GM19324 (cell line): ENCODE data around the gene IL22.

Source experiments
- ATAC-seq: cut with Tn5 transposase; IDR thresholded peaks from one replicate; pipeline ENCODE4 v1.9.1; 2021; ENCODE audit warnings: mild to moderate bottlenecking, moderate library complexity; ENCODE audit not compliant: unreplicated experiment, low FRiP score

IL22 gene

DNA sequence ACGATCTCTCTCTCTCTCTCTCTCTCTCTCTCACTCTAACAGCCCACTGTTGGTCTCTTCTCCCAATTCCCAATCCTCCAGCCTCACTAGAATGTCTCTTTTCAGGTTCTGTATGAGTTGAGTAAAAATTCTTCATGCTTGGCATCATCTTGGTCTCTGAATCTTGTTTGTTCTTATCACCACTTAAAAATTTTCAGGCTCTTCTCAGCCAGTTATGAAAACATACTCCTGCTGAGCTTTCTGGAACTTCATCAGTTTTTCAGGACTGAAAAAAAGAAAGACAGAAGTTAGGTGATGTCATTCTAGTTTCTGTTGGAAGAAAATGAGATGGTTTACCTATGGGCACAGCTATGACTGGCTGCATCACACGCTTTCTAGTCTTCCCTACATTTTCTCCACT lies 11.5 kb upstream of the IL22 start:
- ATAC-seq: no peak

DNA sequence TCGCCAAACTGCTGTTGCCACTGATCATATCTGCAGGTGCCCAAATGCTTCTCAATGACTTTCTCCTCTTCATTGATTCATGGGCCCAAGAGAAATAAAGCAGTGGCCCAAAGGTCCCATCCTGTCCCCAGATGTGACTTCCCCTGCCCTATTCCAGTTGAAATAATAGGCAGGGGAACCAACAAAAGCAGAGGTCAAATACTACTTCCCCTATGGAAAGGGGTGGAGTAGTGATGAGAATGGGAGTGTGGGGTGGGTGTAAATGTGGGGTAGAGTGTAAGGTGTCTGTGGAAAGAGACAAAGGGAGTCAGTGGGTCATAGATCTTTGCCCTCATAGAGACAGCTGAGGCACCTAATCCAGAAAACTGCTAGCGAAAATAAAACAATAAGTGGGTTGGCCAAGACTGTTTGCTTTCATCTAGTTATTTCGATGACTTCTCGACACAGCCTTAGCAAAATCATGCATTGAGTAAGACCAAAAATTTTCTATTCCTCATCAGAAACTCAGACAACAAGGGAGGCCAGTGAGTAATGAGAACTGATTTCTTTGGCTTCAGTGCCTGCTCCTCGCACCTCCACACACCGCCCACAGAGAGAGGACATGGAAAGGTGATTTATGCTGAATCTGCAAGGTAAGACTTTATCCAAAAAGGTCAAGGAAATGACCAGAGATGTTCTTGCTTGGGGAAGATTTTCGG lies 10.9 kb upstream of the IL22 start:
- ATAC-seq: no peak

DNA sequence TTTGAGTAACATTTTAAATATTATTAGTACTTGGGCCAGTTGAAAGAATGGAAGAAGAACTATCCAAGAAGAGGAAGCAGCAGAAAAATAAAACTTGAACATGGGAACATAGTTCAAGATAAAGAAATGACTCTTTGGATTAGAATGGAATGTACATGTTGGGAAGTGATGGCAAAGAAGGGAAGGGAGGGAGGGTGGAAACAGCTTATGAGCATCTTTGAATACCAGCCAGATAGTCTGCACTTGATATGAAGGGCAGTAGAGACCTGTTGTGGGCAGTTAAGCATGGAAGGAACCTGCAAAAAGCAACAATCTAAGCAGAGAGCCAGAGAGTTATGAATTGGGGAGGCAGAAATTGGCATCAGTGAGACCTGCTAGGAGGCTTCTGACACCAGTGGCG lies 10.0 kb upstream of the IL22 start:
- ATAC-seq: no peak

DNA sequence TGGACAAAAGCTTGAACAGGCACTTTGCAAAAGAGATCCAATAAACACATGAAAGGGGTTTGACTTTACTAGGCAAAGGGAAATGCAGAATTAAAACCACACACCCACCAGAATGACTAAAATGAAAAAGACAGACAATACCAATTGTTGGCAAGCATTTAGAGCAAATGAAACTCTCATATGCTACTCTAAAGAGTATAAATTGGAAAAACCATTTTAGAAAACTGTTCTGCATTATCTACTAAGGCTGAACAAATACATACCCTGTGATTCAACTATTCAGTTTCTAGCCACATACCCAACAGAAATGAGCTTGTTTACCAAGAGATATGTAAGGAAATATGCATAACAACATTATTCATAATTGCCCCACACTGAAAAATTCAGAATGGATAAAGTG lies 8.5 kb upstream of the IL22 start:
- ATAC-seq: no peak

DNA sequence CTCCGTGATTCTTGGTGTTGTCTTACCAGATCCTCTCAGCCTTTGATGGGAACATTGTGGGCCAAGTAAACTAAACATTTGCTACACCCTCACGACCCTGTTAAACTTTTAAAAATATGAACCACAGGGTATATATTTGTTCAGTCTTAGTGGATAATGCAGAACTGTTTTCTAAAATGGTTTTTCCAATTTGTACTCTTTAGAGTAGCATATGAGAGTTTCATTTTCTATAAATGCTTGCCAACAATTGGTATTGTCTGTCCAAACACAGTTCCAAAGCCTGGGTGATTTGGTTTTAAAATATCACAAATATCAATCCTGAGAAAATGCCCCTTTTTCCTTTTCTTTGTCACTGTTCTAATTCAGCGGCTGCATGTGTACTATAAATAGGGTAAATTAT lies 6.7 kb upstream of the IL22 start:
- no peak for ATAC-seq

DNA sequence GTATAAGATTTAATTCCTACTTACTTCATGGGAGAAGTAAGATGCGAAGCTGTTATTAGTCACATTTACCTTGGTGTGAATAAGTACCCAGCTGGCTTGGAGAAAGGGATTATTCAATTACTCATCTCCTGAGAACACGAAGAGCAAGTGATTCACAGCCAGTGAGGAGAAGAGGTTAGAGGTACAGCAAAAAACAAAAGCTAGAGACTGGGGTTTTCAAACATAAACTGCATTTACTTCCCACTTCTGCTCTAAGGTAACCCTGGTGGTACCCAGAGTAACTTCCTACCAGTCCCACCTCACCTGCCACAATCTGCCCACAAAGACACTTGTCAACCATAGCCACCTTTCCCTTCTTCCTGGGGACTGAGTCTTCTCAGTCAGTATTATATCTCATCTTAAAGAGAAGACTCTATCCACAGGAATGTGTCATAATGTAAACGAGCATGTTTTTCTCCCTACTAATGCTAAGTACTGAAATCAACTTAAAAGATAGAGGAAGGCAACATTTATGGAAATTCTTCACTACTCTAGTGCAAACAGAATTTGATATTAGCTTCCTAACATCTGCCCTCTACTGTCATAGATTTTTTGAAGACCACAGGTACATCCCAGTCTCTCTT lies 6.0 kb upstream of the IL22 start:
- ATAC-seq: no peak

DNA sequence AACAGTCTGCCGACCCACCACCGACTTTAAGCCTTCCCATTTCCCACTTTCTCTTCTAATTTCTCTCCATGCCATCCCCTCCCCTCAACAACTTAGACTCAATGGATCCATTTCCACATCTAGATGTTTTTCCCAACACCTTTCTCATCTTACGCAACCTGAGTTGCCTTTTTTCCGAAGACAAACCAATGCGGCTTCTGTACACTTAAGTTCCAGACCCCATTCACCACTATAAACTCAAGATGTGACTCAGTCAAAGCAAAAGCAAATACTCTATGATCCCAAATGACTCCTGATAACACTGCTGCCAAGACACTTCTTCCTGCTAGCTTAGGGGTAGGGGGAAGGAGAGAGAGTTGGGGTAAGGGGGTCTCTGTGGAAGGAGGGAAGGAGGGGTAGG lies 1.3 kb downstream of the IL22 start:
- no peak for ATAC-seq

DNA sequence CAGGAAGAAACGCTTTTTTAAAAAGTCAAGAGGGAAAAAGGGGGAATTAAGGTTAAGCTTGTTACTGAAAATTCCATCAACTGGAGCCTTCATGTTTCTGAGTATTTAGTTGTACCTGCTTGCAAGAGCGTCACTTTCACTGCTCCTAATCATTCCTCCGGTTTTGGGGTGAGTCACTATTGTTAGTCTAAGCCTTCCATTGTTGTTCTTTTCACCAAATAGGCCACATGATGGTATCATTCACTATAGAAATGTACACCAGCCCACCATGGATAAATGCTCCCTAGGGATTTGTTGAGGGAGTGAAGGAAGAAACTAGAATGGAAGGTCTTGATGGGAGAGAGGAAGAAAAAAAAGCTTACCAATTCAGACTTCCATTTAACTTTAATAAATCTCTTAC lies 3.0 kb downstream of the IL22 start:
- ATAC-seq: no peak

DNA sequence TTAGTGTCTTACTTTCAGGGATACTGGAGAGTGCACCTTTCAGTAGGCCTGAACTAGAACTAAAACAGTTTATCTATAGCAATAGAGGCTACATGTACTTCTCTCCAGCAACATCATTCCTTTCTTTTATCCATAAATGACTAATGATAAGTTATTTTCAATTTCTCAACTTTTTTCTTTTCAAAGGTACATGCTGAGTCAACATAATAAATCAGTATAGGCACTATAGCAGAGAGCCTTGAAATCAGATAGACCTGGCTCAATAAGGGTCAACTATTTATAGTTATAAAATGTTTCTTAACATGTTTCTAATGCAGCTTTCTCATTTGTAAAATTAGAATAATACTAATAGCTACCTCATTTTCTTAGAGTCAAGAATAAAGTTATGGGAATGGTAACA lies 5.6 kb downstream of the IL22 start:
- ATAC-seq: no peak

DNA sequence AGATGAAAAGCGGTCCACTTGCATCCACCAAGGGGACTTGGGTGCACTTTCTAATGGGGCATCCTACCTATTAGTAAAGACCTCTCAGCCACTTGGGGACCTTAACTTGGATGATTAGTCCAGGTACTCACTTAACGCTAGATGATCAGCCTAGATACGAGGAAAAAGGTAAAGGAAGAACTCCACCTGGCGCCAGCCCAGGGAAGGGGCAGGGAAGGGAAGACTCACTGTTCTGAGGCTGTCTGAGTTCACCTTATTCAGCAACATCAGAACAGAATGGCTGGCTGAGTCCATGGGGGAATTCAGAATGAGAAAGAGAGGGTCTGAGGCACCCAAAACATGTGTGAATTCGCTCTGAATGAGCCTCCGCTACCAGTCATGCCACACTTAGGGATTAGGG lies 7.1 kb downstream of the IL22 start:
- no peak for ATAC-seq

DNA sequence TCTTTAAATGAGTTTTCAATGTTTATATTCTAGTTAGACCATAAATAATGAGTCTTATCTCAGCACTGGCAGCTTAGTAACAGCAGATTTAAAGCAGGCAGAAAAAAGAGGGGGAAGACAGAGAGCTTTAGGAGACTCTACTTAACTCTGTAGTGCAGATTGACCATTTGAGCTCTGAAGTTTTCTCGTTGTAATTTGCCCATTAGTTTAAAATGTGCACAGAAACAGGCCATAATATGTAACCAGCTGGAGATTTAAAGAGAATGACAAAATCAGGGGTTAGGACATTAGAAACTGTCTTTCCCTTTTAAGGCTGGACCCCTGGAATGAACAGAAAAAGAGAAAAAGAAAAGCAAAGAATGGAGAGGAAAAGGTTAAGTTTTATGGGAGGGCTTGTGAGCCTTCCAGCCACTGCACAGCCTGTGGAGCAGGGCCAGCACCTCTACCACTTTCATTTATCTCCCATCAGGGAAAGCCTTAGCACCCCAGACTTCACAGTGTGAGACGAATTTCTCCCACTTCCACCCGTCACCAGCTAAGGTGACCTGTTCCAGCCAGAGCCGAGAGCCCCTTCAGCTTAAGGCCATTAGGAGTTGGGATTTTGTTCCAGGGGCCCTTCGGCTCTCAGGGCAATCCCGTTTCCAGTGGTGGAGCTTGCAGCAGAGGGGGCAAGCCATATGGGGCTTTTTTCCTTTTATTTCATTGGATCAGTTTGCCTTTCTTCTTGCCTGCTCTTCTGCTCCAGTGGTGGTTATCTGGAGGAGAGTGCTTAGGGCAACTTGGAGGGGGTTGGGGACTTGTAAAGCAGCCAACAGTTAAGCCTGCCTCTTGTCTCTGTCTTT lies 8.0 kb downstream of the IL22 start:
- no peak for ATAC-seq

DNA sequence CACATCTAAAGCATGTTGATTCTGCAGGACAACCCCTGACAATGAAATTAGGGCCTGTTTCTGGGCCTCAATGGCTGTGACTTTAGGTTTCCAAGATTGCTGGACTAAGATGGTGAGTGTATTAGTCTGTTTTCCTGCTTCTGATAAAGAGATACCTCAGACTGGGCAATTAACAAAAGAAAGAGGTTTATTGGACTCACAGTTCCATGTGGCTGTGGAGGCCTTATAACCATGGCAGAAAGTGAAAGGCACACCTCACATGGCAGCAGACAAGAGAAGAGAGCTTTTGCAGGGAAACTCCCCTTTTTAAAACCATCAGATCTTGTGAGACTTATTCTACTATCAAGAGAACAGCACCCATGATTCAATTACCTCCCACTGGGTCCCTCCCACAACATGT lies 10.6 kb downstream of the IL22 start:
- ATAC-seq: no peak

DNA sequence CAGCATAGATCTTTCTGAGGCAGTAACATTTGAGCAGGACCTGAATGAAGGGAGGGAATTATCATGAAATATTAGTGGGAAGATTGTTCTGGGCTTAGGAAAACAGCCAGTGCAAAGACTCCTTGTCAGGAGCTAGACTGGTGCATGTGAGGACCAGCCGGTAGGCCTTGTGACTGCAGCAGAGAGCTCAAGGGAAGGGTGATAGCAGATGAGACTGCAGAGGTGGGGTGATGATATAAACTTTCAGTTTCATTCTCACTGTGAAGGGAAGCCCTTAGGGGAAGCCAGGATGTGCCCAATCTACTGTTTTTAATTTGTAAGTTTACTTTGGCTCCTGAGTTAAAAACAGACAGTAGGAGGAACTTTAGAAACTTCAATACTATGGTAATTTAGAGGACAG lies 12.4 kb downstream of the IL22 start:
- peak; percentile 92 for ATAC-seq

DNA sequence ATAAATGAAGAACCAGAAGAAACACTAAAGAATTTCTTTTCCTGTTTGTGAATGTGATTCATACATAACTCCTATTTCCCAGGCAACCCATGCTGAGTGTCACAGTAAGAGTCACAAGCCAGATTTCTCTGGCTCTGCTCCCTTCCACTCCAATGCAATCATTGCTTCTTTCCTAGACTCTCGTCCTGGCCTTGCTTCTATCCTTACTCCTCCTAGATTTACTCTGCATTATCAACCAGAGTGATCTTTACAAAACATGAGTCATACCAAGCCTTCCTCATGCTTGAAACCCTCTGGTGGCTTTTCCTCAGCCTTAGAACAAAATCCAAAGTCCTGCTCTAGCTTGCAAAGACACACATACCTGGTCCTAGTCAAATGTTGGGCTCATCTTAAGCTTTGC lies 13.3 kb downstream of the IL22 start:
- no peak for ATAC-seq

DNA sequence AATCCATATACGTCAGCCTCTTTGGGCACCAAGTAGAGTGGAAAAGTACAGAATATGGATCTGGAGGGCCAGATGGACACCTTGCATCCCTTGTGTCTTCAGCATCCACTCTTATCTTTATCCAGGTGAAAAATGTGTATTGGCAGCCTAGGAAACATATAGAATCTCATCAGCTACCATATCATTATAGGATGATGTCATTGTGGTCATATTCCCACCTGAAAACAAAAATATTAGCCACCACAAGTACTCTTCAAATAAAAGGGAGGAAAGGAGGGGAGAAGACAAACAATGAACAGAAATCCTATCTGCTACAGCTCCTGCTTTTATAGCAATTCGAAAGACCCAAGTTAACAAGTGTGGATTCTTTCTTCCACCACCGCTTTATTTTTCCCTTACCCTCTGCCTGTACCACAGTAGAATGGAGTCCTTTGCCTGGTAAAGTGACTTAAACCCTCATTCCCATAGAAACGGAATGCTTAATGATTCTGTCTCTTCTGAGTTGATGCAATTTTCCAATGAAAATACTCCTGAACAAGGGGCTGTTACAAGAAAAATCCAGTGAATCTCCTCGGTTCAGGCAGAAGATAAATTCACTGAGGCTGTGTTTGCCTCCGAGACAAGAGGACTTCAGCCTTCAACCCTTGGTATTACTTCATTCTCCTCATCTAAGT lies 14.0 kb downstream of the IL22 start:
- ATAC-seq: no peak

DNA sequence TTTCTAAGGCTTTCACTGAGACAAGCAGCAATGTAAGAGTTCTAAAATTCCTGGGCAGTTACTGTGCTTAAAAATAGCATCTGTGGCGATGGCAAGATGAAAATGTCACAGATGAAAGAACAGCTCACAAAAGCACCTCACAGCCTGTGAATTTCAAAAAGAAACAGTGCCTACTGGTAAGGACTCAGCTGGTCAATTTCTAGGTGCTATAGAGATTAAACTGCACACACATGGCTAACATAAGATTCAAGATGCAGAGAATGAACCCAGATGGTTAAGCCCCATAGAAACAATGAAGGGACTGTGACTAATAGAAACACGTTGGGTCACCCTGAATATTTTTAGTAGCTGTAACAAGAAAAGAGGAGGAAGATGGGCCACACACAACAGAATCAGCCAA lies 15.8 kb downstream of the IL22 start:
- no peak for ATAC-seq

DNA sequence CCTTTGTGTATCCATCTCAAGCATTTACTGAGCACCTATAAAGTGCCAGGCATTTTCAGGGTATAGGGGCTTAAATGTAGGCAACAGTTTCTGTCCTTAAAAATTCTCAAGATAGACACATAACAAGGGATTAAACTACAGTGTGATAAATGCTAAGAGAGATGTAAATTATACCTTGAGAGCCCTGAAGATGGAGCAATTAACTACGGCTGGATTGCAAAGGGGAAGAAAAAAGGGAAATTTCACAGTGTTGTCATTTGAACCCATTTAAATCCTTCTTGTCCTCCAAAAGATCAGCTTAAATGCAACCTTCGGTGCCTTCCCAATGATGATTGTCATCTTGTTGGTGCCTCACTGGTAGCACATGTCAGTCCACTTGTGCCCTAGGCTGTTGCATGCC lies 16.3 kb downstream of the IL22 start:
- ATAC-seq: no peak

DNA sequence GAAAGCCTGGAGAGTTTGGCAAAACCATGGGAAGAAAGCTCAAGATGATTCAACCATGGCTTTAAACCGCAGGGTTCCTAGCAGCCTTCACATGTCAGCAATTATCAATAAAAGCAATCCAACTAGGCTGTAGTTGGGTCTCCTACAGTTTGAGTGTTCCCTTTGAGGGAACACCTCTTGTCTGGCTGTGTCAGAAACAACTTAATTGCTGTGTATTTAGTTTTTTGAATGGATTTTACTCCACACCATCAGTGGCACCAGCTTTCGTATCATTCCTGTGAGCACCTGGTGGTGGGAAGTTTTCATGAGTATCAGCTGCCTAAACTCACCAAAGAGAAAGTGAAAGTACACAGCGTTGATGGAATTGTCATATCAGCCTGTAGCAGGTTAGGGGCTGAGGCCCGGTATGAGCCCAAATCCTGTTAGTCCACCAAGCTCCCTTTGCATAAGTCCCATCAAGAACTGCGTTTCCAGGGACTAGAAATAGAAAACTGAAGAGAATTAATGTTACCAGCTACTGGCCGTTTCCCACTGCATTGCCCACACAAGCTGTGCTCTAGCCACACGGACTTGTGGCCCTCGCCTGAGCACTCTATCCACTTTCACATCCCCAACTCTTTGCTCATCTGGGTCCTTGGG lies 16.9 kb downstream of the IL22 start:
- peak; percentile 66 for ATAC-seq

DNA sequence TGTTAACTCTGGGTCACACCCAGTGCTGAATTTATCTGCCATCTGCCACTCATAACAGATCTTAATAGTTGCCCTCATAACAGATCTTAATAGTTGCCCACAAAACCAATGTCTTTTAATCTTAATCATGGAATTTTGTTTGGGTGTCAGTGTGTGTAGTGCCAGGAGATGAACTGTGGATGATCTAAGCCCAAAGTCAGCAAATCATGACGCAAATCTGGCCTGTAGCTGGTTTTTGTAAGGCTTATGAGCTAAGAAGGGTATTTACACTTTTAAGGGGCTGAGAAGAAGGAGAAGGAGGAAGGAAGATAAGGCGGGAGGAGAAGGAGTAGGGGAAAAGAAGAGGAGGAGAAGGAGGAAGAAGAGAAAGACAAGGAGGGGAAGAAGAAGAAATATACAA lies 17.8 kb downstream of the IL22 start:
- no peak for ATAC-seq

DNA sequence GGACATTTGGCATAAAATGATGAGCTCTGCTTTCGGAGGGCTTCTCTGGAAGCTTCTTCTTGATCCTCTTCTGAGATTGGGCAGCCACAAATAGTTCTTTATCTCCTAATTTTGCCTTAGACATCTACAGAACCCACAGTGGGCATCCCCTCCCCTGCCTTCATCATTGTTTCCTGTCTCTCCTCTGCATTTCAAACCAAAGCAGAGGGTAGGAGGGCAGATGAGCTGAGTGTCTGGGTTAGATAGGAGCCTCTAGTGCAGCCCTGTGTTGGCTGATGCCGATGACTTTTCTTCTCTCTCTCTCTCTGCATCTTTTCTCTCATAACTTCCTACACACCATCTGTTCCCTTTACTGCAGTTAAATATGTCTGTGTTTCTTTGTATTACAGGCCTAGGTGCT lies 19.3 kb downstream of the IL22 start:
- ATAC-seq: no peak

DNA sequence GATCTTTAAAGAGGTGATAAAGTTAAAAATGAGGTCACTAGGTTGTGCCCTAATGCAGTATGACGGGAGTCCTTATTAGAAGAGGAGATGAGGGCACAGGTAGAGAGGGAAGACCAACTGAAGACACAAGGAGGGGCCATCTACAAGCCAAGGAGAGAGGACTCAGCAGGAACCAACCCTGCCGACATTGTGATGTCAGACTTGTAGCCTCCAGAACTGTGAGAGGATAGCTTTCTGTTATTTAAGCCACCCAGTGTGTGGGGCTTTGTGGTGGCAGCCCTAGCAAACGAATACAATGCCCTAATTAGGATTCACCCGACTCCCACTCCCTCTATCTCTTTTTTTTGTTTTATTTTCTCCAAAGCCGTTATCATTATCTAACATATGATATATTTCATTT lies 19.9 kb downstream of the IL22 start:
- no peak for ATAC-seq
